Activated naive CD4-positive, alpha-beta T cell treated with anti-CD3 and anti-CD28 coated beads, Interleukin-2, amount 50 U/mL, for 24 hours (primary cell): ENCODE data around the gene RXRB.

Source experiments
- H3K27ac Mint-ChIP-seq: one replicate; pipeline ENCODE4 v1.8.0; 2021; ENCODE audit warnings: mild to moderate bottlenecking, mixed read lengths
- H3K27me3 Mint-ChIP-seq: one replicate; pipeline ENCODE4 v1.8.0; 2021; ENCODE audit warnings: mixed read lengths
- H3K36me3 Mint-ChIP-seq: one replicate; pipeline ENCODE4 v1.8.0; 2021; ENCODE audit warnings: mixed read lengths
- H3K4me1 Mint-ChIP-seq: one replicate; pipeline ENCODE4 v1.8.0; 2021; ENCODE audit warnings: mixed read lengths
- H3K4me3 Mint-ChIP-seq: one replicate; pipeline ENCODE4 v1.8.0; 2021; ENCODE audit warnings: mild to moderate bottlenecking, mixed read lengths
- H3K9me3 Mint-ChIP-seq: one replicate; pipeline ENCODE4 v1.8.0; 2021; ENCODE audit warnings: mixed read lengths

RXRB gene

DNA sequence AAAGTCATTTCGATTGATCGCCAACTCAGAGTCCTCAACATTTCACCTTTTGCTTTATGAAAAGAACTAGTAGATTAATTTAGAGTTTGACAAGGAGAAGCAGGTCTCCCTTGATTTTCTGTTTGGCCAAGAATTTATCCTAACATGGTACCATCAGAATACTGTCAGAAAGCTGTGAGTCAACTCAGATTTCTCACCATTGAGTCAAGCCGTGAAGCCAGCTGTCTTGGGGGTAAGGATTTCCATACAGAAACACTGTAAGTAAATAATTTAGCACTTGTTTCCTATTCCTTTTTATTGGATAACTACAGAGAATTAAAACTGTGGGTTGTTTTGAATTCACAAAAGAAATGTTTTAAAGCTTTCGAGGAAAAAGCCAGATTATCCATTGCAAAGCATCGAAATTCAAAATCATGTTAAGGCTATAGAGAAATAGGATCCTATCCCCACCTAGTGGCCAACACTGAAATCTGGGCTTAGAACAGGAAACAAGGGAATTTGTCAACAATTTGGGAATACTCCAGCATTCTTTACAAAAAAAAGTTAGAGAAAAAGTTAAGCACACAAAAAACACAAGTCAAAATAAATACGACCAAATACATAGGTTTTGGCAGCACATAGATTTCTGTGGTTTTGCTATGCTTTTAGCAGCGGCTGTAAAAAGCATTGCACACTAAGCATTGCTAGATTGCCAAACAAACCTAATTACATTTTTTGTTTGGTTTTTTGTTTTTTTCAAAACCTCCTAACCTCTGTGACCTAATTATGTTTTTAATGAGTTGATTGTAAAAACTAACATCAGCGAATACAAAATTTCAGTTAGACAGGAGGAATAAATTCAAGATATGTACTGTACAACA lies 52.4 kb downstream of the RXRB start:
- no peak overlapping the region for H3K27ac Mint-ChIP-seq
- H3K27me3 Mint-ChIP-seq, result peaks cover 9% of the 10 kb centered on the region
- H3K9me3 Mint-ChIP-seq, result peaks cover 9% of the 10 kb centered on the region

DNA sequence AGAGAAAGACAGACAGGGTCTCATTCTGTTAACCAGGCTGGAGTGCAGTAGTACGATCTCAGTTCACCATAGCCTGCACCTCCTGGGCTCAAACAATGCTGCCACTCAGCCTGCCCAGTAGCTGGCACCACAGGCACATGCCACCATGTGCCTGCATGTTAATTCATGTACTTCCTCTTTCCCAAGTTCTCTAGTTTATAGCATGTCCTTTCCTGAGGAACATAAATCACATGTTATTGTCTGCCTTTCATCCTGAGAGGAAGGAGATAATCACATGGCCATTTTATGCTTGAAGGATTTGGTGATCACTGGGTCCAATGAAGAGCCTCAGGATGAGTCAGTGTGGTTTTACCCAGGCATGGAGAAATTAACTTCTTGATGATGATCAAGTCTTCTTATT lies 56.1 kb downstream of the RXRB start:
- peaks cover 16% of the 10 kb centered on the region for H3K27me3 Mint-ChIP-seq
- H3K27ac Mint-ChIP-seq, result no peak overlapping the region
- no peaks in the 10 kb centered on the region for H3K36me3 Mint-ChIP-seq
- peaks cover 6% of the 10 kb centered on the region for H3K4me1 Mint-ChIP-seq
- no peak overlapping the region for H3K4me3 Mint-ChIP-seq
- no peaks in the 10 kb centered on the region for H3K9me3 Mint-ChIP-seq

More for the DNA sequence above, 52.4 kb downstream of the RXRB start:
- Mint-ChIP-seq H3K4me3 (no peak overlapping the region), H3K36me3 (peaks cover 2% of the 10 kb centered on the region), H3K4me1 (peaks cover 3% of the 10 kb centered on the region)
